Upper lobe of right lung (tissue), 1 donor: ENCODE measurements around the gene EMC1. TPM values are rescaled to one million over a fixed set of nuclear protein-coding genes. Genes with fewer than 3 reads are reported as not detected.

ENCODE experiments used
- ATAC-seq: fragments of 200-7000 bp; cut with Tn5 transposase; one replicate; pipeline ENCODE4 v1.9.1; 2020; ENCODE audit warnings: mild to moderate bottlenecking, moderate library complexity
- DNase-seq: peaks from one replicate; pipeline ENCODE4 v3.0.0-alpha.2; 2020
- H3K27ac ChIP-seq: fragments of 200-600 bp; one replicate; pipeline ENCODE4 v1.8.0; 2022
- H3K27me3 ChIP-seq: fragments of 200-600 bp; one replicate; pipeline ENCODE4 v1.8.0; 2022; ENCODE audit warnings: mild to moderate bottlenecking
- H3K36me3 ChIP-seq: fragments of 200-600 bp; one replicate; pipeline ENCODE4 v1.8.0; 2022
- H3K4me1 ChIP-seq: fragments of 200-600 bp; one replicate; pipeline ENCODE4 v1.8.0; 2022
- H3K4me3 ChIP-seq: fragments of 200-600 bp; one replicate; pipeline ENCODE4 v1.8.0; 2022; ENCODE audit warnings: mild to moderate bottlenecking
- H3K9me3 ChIP-seq: fragments of 200-600 bp; one replicate; pipeline ENCODE4 v1.8.0; 2022
- CTCF ChIP-seq: fragments of 200-600 bp; IDR thresholded peaks from one replicate; pipeline ENCODE4 v1.8.0; 2022; ENCODE audit warnings: antibody characterized with exemption
- intact Hi-C: fragments of 100-400 bp; cut with DNase I; formaldehyde crosslinking; loops from one replicate; pipeline ENCODE4 v1.11.0; 2022
- total RNA-seq: library from RNA; stranded (reverse); fragmentation: NEBNext Ultra II Directional; extraction: Animal tissue kit (Norgen Biotek cat#: 25700); gene quantifications from one replicate; pipeline ENCODE4 v1.2.1, GENCODE V29; 2021
- donor health status: DM: no; HTN: yes; CAD: no; lungs with severe emphysema.

EMC1 gene
- total RNA-seq, 1 donor from 2014 or later = 38.7 TPM

DNA sequence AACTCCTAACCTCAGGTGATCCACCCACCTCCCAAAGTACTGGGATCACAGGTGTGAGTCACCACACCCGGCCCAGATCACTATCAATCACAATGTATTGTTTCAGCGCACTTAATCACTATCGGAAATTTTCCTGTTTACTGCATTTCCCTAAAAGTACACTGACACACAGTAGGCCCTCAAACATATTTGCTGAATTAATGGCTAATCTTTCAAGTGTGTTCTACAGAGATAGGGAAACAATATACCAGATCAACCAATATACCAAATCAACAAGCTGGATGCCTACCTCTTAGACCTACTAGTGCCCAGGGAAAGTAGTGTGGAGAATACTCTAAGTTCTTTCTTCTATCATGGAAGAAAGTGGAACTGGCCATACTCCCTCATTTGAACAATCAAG is 58.3 kb downstream of the EMC1 start:
- H3K4me1 ChIP-seq = no peaks in the 10 kb centered on the region
- no peak for ATAC-seq
- H3K27ac ChIP-seq = no peak overlapping the region
- intact Hi-C loops = no loop called here
- TF ChIP-seq CTCF = no peak
- DNase-seq = no peak
- H3K4me3 ChIP-seq = no peak overlapping the region
- H3K9me3 ChIP-seq = no peaks in the 10 kb centered on the region
- H3K27me3 ChIP-seq = no peaks in the 10 kb centered on the region
- H3K36me3 ChIP-seq = peaks cover 99% of the 10 kb centered on the region

DNA sequence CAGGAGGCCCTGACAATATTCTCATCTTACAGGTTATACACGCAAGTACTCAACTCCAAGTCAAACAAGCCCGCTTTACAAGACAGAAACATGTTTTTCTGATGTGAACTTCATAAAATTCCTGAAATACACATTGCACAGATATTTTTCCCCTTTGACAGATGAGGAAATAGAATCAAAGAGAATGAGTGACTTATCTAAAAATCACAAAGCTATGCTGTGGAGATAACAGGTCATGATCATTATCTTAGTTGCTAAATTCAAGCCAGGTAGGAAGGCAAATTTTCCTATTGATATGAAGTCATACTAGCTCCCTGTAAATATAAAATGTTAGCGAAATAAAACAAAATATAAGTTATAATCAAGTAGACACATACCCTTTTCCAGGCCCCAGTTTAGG is 59.5 kb downstream of the EMC1 start:
- Histone ChIP-seq H3K36me3 (peaks cover 99% of the 10 kb centered on the region), H3K27me3 (no peaks in the 10 kb centered on the region), H3K9me3 (no peaks in the 10 kb centered on the region), H3K4me3 (no peak overlapping the region), H3K4me1 (no peaks in the 10 kb centered on the region), H3K27ac (no peak overlapping the region)
- ATAC-seq (no peak), DNase-seq (no peak)
- no peak for TF ChIP-seq CTCF
- intact Hi-C loops = no loop called here

- no peak for TF ChIP-seq CTCF
- Histone ChIP-seq H3K4me1 (no peaks in the 10 kb centered on the region), H3K27ac (no peak overlapping the region), H3K9me3 (no peaks in the 10 kb centered on the region), H3K27me3 (no peaks in the 10 kb centered on the region), H3K36me3 (peaks cover 100% of the 10 kb centered on the region), H3K4me3 (no peak overlapping the region)
- DNase-seq (no peak), ATAC-seq (no peak)
- intact Hi-C loops = no loop called here
These were observed 60.9 kb downstream of the EMC1 start for GRCh38 chr1:19190468-19190867.

GRCh38 chr1:19189270-19189669 is 62.1 kb downstream of the EMC1 start:
- Histone ChIP-seq H3K27ac (no peak overlapping the region), H3K4me1 (no peaks in the 10 kb centered on the region), H3K36me3 (peaks cover 100% of the 10 kb centered on the region), H3K27me3 (no peaks in the 10 kb centered on the region), H3K4me3 (no peak overlapping the region), H3K9me3 (no peaks in the 10 kb centered on the region)
- intact Hi-C loops = no loop called here
- DNase-seq = no peak
- ATAC-seq = no peak
- TF ChIP-seq CTCF = no peak

GRCh38 chr1:19187852-19188251 is 63.5 kb downstream of the EMC1 start:
- intact Hi-C loops = no loop called here
- H3K27ac ChIP-seq = no peak overlapping the region
- ATAC-seq (no peak), DNase-seq (no peak)
- H3K4me3 ChIP-seq = no peak overlapping the region
- no peaks in the 10 kb centered on the region for H3K4me1 ChIP-seq
- TF ChIP-seq CTCF = no peak
- H3K36me3 ChIP-seq = peaks cover 100% of the 10 kb centered on the region
- H3K27me3 ChIP-seq = no peaks in the 10 kb centered on the region
- H3K9me3 ChIP-seq = no peaks in the 10 kb centered on the region

DNA sequence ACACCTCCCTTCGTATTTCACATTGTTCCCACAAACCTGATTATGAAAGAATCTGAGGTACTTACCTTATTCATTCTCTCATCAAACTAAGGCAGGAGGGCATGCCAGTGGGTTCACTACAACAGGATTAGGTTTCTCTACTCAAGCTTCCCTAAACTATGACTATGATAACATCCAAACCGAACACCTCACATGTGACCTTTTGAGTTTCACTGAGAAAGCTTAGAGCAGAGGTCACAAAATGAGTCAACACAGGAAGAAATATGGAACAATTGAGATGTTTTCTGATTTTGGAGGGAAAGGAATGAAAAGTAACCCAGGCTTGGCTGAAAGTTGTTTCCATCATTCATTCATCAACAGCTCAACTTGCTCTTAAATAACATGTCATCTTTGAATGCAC is 65.3 kb downstream of the EMC1 start:
- no peak for DNase-seq
- ATAC-seq = no peak
- Histone ChIP-seq H3K4me3 (no peak overlapping the region), H3K4me1 (no peaks in the 10 kb centered on the region), H3K27me3 (no peaks in the 10 kb centered on the region), H3K27ac (no peak overlapping the region), H3K36me3 (peaks cover 100% of the 10 kb centered on the region), H3K9me3 (no peaks in the 10 kb centered on the region)
- intact Hi-C loops = no loop called here
- TF ChIP-seq CTCF = no peak
